H9 (cell line): ENCODE results near the gene NTF4. TPM values are rescaled to one million over a fixed set of nuclear protein-coding genes. Genes with fewer than 3 reads are reported as not detected.
A peak's percentile ranks its signal among the peaks of the same experiment; 100 is the strongest.

Experiments used
- DNase-seq: peaks from one replicate; pipeline ENCODE4 v3.0.0-alpha.2; 2017
- H2AFZ ChIP-seq: one replicate; pipeline ENCODE4 v1.6.1; 2013; ENCODE audit warnings: mild to moderate bottlenecking, low read length, control low read depth, moderate library complexity
- H2AK5ac ChIP-seq: 2 replicates; pipeline ENCODE4 v1.6.1; 2013; ENCODE audit warnings: low read length, control low read depth, mixed read lengths; ENCODE audit not compliant: insufficient read length
- H2BK120ac ChIP-seq: one replicate; pipeline ENCODE4 v1.6.1; 2013; ENCODE audit warnings: low read depth, mild to moderate bottlenecking, low read length, control low read depth, inconsistent platforms; ENCODE audit not compliant: poor library complexity, severe bottlenecking
- H2BK12ac ChIP-seq: 2 replicates; pipeline ENCODE4 v1.6.1; 2013; ENCODE audit warnings: low read length, control low read depth, mixed read lengths, low read depth; ENCODE audit not compliant: insufficient read length
- H2BK15ac ChIP-seq: 2 replicates; pipeline ENCODE4 v1.6.1; 2013; ENCODE audit warnings: low read depth, low read length, control low read depth
- H2BK20ac ChIP-seq: one replicate; pipeline ENCODE4 v1.6.1; 2013; ENCODE audit warnings: low read depth, mild to moderate bottlenecking, low read length, control low read depth, inconsistent platforms; ENCODE audit not compliant: poor library complexity, severe bottlenecking
- H2BK5ac ChIP-seq: 2 replicates; pipeline ENCODE4 v1.6.1; 2013; ENCODE audit warnings: low read length, control low read depth, mixed read lengths; ENCODE audit not compliant: insufficient read length
- H3K14ac ChIP-seq: 2 replicates; pipeline ENCODE4 v1.6.1; 2013; ENCODE audit warnings: low read length, control low read depth; ENCODE audit not compliant: insufficient read depth
- H3K18ac ChIP-seq: 2 replicates; pipeline ENCODE4 v1.6.1; 2013; ENCODE audit warnings: low read depth, mild to moderate bottlenecking, mixed read lengths, low read length, control low read depth; ENCODE audit not compliant: insufficient read length
- H3K23ac ChIP-seq: 2 replicates; pipeline ENCODE4 v1.6.1; 2013; ENCODE audit warnings: low read length, control low read depth, mixed read lengths, low read depth; ENCODE audit not compliant: insufficient read length
- H3K23me2 ChIP-seq: 2 replicates; pipeline ENCODE4 v1.6.1; 2013; ENCODE audit warnings: low read depth, mild to moderate bottlenecking, mixed read lengths, low read length, control low read depth; ENCODE audit not compliant: insufficient read length, poor library complexity, severe bottlenecking
- H3K27ac ChIP-seq: 2 replicates; pipeline ENCODE4 v1.5.1; 2013; ENCODE audit warnings: low read length, control low read depth, mixed read lengths, low read depth; ENCODE audit not compliant: insufficient read length
- H3K27me3 ChIP-seq: 2 replicates; pipeline ENCODE4 v1.6.1; 2013; ENCODE audit warnings: low read length, control low read depth, inconsistent platforms; ENCODE audit not compliant: insufficient read depth
- H3K4ac ChIP-seq: 2 replicates; pipeline ENCODE4 v1.6.1; 2013; ENCODE audit warnings: low read depth, mild to moderate bottlenecking, control low read depth, inconsistent platforms, low read length, moderate library complexity
- H3K4me1 ChIP-seq: 2 replicates; pipeline ENCODE4 v1.6.1; 2013; ENCODE audit warnings: low read length, control low read depth, inconsistent platforms; ENCODE audit not compliant: insufficient read depth
- H3K4me2 ChIP-seq: 2 replicates; pipeline ENCODE4 v1.6.1; 2013; ENCODE audit warnings: low read length, control low read depth, mixed read lengths; ENCODE audit not compliant: insufficient read length, insufficient read depth
- H3K56ac ChIP-seq: 2 replicates; pipeline ENCODE4 v1.6.1; 2013; ENCODE audit warnings: low read depth, mild to moderate bottlenecking, mixed read lengths, low read length, control low read depth; ENCODE audit not compliant: insufficient read length
- H3K79me1 ChIP-seq: 2 replicates; pipeline ENCODE4 v1.6.1; 2013; ENCODE audit warnings: low read depth, mild to moderate bottlenecking, moderate library complexity, low read length, control low read depth, inconsistent platforms; ENCODE audit not compliant: insufficient read depth, poor library complexity, severe bottlenecking
- H3K79me2 ChIP-seq: 2 replicates; pipeline ENCODE4 v1.6.1; 2013; ENCODE audit warnings: low read length, control low read depth, inconsistent platforms; ENCODE audit not compliant: insufficient read depth
- H3K9ac ChIP-seq: 2 replicates; pipeline ENCODE4 v1.6.1; 2013; ENCODE audit warnings: low read length, control low read depth, mixed read lengths; ENCODE audit not compliant: insufficient read length; ENCODE audit errors: extremely low read depth
- H3K9me3 ChIP-seq: one replicate; pipeline ENCODE4 v1.6.1; 2013; ENCODE audit warnings: low read depth, low read length, inconsistent platforms; ENCODE audit not compliant: control insufficient read depth
- H3T11ph ChIP-seq: one replicate; pipeline ENCODE4 v1.6.1; 2013; ENCODE audit warnings: mild to moderate bottlenecking, low read length, control low read depth, inconsistent platforms
- H4K20me1 ChIP-seq: one replicate; pipeline ENCODE4 v1.6.1; 2013; ENCODE audit not compliant: control insufficient read depth, insufficient read length, insufficient read depth
- H4K5ac ChIP-seq: 2 replicates; pipeline ENCODE4 v1.6.1; 2013; ENCODE audit warnings: low read depth, mild to moderate bottlenecking, mixed read lengths, low read length, control low read depth; ENCODE audit not compliant: insufficient read length
- H4K8ac ChIP-seq: replicated peaks from 2 replicates; pipeline ENCODE4 v1.6.1; 2013; ENCODE audit warnings: low read length, control low read depth, mixed read lengths, low read depth; ENCODE audit not compliant: insufficient read length
- H4K91ac ChIP-seq: 2 replicates; pipeline ENCODE4 v1.6.1; 2013; ENCODE audit warnings: low read depth, mild to moderate bottlenecking, moderate library complexity, mixed read lengths, low read length, control low read depth; ENCODE audit not compliant: insufficient read length
- H3K27ac Mint-ChIP-seq, 3 experiments: 2 replicates in 2 of 3; 3 replicates in 1 of 3; pipeline ENCODE4 v1.8.0; 2020 to 2021; ENCODE audit warnings: mixed read lengths in 3 of 3, mild to moderate bottlenecking in 1 of 3, moderate library complexity in 1 of 3
- H3K27me3 Mint-ChIP-seq: 2 replicates; pipeline ENCODE4 v1.8.0; 2021; ENCODE audit warnings: low read depth, mild to moderate bottlenecking, moderate library complexity, mixed read lengths
- H3K36me3 Mint-ChIP-seq, 3 experiments: 2 replicates in 2 of 3; 3 replicates in 1 of 3; pipeline ENCODE4 v1.8.0; 2020 to 2021; ENCODE audit warnings: low read depth in 3 of 3, mixed read lengths in 3 of 3; ENCODE audit not compliant: insufficient read depth in 1 of 3
- H3K4me1 Mint-ChIP-seq, 2 experiments: 2 replicates each; pipeline ENCODE4 v1.8.0; 2020; ENCODE audit warnings: mixed read lengths in 2 of 2
- H3K4me3 Mint-ChIP-seq, 2 experiments: 2 replicates in 1 of 2; 3 replicates in 1 of 2; pipeline ENCODE4 v1.8.0; 2020 to 2021; ENCODE audit warnings: mild to moderate bottlenecking in 2 of 2, mixed read lengths in 2 of 2, moderate library complexity in 1 of 2
- H3K9me3 Mint-ChIP-seq, 2 experiments: 2 replicates in 1 of 2; 3 replicates in 1 of 2; pipeline ENCODE4 v1.8.0; 2020; ENCODE audit warnings: mild to moderate bottlenecking in 2 of 2, mixed read lengths in 2 of 2, moderate library complexity in 1 of 2
- WGBS: extraction: QIAGEN DNeasy Blood & Tissue Kit; methylation state at CpG from one replicate; pipeline ENCODE4 v1.1.7; 2013; ENCODE audit warnings: missing lambda C conversion rate, low lambda C conversion rate, mixed read lengths; ENCODE audit not compliant: insufficient read length; ENCODE audit errors: extremely low coverage; 5-methylcytosine and 5-hydroxymethylcytosine counted together
- total RNA-seq: library from RNA; stranded (reverse); gene quantifications from 2 replicates; pipeline ENCODE4 v1.2.1, GENCODE V29; 2021
- TF ChIP-seq, protein P1 (sequence below): fragments of 200-600 bp; sonication (generic); conservative IDR thresholded peaks from 3 replicates; pipeline ENCODE4 v1.8.0; 2021; ENCODE audit warnings: antibody characterized with exemption, mild to moderate bottlenecking

Gene NTF4
- total RNA-seq, 1 experiment from 2014 or later: 2.1 TPM

DNA sequence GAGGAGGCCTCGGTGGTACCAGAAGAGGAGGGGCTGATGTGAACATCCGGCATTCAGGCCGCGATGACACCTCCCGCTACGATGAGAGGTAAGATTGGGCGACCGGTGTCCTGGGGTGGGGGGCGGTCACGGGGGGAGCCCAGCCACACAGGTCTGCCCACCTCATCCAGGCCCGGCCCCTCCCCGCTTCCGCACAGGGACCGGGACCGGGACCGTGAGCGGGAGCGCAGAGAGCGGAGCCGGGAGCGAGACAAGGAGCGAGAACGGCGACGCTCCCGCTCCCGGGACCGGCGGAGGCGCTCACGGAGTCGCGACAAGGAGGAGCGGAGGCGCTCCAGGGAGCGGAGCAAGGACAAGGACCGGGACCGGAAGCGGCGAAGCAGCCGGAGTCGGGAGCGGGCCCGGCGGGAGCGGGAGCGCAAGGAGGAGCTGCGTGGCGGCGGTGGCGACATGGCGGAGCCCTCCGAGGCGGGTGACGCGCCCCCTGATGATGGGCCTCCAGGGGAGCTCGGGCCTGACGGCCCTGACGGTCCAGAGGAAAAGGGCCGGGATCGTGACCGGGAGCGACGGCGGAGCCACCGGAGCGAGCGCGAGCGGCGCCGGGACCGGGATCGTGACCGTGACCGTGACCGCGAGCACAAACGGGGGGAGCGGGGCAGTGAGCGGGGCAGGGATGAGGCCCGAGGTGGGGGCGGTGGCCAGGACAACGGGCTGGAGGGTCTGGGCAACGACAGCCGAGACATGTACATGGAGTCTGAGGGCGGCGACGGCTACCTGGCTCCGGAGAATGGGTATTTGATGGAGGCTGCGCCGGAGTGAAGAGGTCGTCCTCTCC lies 43.2 kb upstream of the NTF4 start:
- TF ChIP-seq, protein P1, sequence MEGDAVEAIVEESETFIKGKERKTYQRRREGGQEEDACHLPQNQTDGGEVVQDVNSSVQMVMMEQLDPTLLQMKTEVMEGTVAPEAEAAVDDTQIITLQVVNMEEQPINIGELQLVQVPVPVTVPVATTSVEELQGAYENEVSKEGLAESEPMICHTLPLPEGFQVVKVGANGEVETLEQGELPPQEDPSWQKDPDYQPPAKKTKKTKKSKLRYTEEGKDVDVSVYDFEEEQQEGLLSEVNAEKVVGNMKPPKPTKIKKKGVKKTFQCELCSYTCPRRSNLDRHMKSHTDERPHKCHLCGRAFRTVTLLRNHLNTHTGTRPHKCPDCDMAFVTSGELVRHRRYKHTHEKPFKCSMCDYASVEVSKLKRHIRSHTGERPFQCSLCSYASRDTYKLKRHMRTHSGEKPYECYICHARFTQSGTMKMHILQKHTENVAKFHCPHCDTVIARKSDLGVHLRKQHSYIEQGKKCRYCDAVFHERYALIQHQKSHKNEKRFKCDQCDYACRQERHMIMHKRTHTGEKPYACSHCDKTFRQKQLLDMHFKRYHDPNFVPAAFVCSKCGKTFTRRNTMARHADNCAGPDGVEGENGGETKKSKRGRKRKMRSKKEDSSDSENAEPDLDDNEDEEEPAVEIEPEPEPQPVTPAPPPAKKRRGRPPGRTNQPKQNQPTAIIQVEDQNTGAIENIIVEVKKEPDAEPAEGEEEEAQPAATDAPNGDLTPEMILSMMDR: no peak
- H2BK20ac ChIP-seq: no peak overlapping the region
- H3K79me1 ChIP-seq: no peaks in the 10 kb centered on the region
- H4K8ac ChIP-seq: no peak overlapping the region
- no peak overlapping the region for H3K4ac ChIP-seq
- no peak overlapping the region for H2AFZ ChIP-seq
- H2BK5ac ChIP-seq: no peak overlapping the region
- H2BK12ac ChIP-seq: no peak overlapping the region
- no peaks in the 10 kb centered on the region for H3K4me1 ChIP-seq
- Mint-ChIP-seq H3K9me3 (peaks cover 0 to 2% of the 10 kb centered on the region in 2 experiments; a peak in 2 of 5 replicates), H3K36me3 (peaks cover 38 to 59% (median 55%) of the 10 kb centered on the region in 3 experiments), H3K27me3 (peaks cover 1% of the 10 kb centered on the region), H3K27ac (peak overlapping the region in 1 of 3 experiments; percentile 87; a peak in 2 of 7 replicates), H3K4me3 (no peak overlapping the region), H3K4me1 (peaks cover 6 to 21% of the 10 kb centered on the region in 2 experiments)
- no peak overlapping the region for H3K56ac ChIP-seq
- no peak overlapping the region for H2BK15ac ChIP-seq
- H2BK120ac ChIP-seq: no peak overlapping the region
- H4K5ac ChIP-seq: no peak overlapping the region
- no peaks in the 10 kb centered on the region for H3K9me3 ChIP-seq
- H4K91ac ChIP-seq: no peak overlapping the region
- no peak overlapping the region for H3K23ac ChIP-seq
- no peak overlapping the region for H2AK5ac ChIP-seq
- H3K9ac ChIP-seq: no peak overlapping the region
- H3K4me2 ChIP-seq: no peak overlapping the region
- no peaks in the 10 kb centered on the region for H3K79me2 ChIP-seq
- WGBS: no CpG with 5 or more reads among the region's 93 CpGs
- H3K23me2 ChIP-seq: no peaks in the 10 kb centered on the region
- H3K14ac ChIP-seq: no peak overlapping the region
- no peak overlapping the region for H3K18ac ChIP-seq
- H3K27ac ChIP-seq: no peak overlapping the region
- DNase-seq: no peak
- no peak overlapping the region for H3T11ph ChIP-seq
- H4K20me1 ChIP-seq: no peaks in the 10 kb centered on the region
- no peaks in the 10 kb centered on the region for H3K27me3 ChIP-seq
